ENCODE data around the gene PLEKHG2. TPM values are rescaled to one million over a fixed set of nuclear protein-coding genes. Genes with fewer than 3 reads are reported as not detected.
"Not testable (repeated sequence)": the region's sequence is repeated elsewhere in the genome, so short reads cannot be mapped to it uniquely, and the experiment has no call there.

PLEKHG2 gene
- total RNA-seq, 1 donor from 2014 or later, result 10.5 TPM

GRCh38 chr19:39445196-39446111 is 33.0 kb downstream of the PLEKHG2 start, which contains the start of gene SUPT5H:
TSS of gene SUPT5H (plus strand) at chr19:39445582. CDS start at chr19:39445891, 309 bp downstream.
- DNase-seq (ENCODE audit: low read depth in 2 of 2), result peak; percentile 96 to 99

GRCh38 chr19:39446365-39447084 is 34.1 kb downstream of the PLEKHG2 start:
- no peak for DNase-seq (ENCODE audit: low read depth in 2 of 2)

DNA sequence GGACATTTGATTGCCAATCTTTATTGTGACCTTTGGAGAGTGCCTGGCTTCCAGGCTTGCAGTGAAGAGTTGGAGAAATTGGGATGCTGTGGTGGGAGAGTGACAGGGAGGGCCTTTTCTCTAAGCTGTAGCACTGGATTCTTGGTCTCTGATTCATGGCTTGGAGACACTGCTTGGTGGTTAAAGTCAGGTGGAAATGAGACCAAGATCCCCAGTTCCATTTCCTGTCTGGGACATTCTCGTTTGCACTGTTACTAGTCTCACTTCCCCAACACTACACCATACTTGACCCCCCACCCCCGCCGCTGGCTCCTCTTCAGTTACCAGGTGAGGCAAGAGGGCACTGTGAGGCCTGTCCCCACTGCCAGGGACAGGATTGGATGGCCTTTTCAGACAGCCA is 35.8 kb downstream of the PLEKHG2 start:
- DNase-seq (ENCODE audit: low read depth in 2 of 2), result no peak

- DNase-seq (ENCODE audit: low read depth in 2 of 2), result no peak
Observed at GRCh38 chr19:39449116-39449797, 36.8 kb downstream of the PLEKHG2 start.

DNA sequence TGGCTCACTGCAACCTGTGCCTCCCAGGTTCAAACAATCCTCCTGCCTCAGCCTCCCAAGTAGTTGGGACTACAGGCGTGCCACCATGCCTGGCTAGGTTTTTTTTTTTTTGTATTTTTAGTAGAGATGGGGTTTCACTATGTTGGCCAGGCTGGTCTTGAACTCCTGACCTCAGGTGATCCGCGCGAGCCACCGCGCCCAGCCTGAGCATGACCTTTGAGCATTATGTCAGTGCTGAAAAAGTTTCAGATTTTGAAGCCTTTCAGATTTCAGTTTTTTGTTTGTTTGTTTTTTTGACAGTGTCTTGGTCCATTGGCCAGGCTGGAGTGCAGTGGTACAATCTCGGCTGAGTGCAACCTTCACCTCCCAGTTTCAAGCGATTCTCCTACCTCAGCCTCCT is 38.8 kb downstream of the PLEKHG2 start:
- not testable (repeated sequence) for DNase-seq (ENCODE audit: low read depth in 2 of 2)

GRCh38 chr19:39463403-39463802 is 50.9 kb downstream of the PLEKHG2 start:
- no peak for DNase-seq (ENCODE audit: low read depth in 2 of 2)

GRCh38 chr19:39465956-39466747 is 53.7 kb downstream of the PLEKHG2 start:
- DNase-seq (ENCODE audit: low read depth in 2 of 2), result no peak

DNA sequence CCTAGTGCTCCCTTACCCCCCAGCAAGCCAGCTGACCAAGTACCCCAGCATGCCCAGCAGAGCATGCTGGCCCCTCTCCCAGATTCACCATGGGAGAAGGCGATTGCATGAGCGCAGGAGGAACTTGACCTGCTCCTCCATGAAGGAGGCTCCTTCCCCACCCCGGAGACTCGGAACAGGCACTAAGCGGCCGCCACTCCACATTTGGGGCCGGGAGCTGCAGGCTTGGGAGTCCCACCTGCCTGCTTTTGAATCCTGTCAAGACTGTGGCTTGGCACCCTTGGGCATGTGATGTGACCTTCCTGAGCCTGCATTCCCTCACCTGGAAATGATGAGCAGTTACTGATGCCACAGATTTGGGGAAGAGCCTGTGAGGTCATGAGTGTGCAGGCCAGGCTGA is 55.5 kb downstream of the PLEKHG2 start:
- DNase-seq (ENCODE audit: low read depth in 2 of 2), result no peak

DNA sequence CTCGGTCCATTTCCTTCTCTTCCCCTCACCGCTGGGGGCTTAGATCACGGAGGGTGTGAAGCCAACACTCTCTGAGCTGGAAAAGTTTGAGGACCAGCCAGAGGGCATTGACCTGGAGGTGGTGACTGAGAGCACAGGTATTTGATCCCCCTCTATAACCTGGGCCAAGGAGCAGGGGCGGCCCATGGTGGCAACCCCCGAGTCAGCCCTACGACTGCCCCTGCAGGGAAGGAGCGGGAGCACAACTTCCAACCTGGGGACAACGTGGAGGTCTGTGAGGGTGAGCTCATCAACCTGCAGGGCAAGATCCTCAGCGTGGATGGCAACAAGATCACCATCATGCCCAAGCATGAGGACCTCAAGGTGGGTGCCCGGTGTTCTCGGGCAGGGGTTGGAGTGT is 56.6 kb downstream of the PLEKHG2 start:
- no peak for DNase-seq (ENCODE audit: low read depth in 2 of 2)

- no peak for DNase-seq (ENCODE audit: low read depth in 2 of 2)
Observed at GRCh38 chr19:39469567-39469966, 57.1 kb downstream of the PLEKHG2 start.

DNA sequence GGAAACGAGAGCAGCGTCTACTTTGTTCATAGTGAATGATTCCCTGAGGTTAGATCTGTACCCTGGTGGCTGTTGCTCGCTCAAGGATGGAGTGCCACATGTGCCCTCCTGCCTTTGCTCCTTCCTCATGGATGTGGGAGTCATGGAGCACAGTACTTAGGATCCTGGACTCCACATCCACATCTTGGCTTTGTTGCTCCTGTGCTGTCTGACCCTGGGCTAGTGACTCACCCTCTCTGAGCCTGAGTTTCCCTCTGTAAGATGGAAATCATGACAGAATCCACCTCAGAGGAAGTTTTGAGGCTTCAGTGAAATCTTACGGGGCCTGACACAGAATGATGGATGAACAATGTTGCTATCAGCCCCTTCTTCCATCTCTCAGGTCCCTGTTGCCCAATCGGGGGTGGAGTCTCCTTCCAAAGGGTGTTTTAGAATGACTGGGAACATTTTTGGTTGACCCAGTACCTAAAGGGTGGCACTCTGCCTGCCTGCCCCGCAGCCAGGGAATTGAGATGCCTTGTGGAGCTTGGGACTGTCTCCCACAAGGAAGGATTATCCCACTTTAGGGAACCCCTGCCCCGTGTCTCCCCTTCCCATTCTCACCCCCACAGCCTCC is 58.4 kb downstream of the PLEKHG2 start:
- no peak for DNase-seq (ENCODE audit: low read depth in 2 of 2)

- no peak for DNase-seq (ENCODE audit: low read depth in 2 of 2)
Observed at GRCh38 chr19:39471756-39472536, 59.5 kb downstream of the PLEKHG2 start.

DNA sequence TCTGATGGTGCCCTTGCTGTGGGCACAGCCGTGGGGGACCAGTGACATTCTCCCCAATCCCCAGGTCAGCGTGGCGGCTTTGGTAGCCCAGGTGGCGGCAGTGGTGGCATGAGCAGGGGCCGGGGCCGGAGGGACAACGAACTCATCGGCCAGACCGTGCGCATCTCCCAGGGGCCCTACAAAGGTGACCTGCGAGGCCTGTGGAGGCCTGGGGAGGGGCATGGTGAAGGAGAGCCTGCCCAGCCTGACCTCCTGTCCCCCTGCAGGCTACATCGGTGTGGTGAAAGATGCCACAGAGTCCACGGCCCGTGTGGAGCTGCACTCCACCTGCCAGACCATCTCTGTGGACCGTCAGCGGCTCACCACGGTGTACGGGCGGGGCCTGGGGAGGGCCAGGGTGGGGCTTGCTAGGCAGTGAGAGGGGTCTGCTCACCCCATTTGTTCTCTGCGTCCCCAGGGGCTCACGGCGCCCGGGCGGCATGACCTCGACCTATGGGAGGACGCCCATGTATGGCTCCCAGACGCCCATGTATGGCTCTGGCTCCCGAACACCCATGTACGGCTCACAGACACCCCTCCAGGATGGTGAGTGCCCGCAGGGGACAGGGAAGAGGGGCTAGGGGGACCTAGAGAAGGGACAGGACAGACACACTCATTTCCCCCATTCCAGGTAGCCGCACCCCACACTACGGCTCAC is 60.4 kb downstream of the PLEKHG2 start:
- no peak for DNase-seq (ENCODE audit: low read depth in 2 of 2)

GRCh38 chr19:39473443-39473960 is 61.0 kb downstream of the PLEKHG2 start:
- no peak for DNase-seq (ENCODE audit: low read depth in 2 of 2)

DNA sequence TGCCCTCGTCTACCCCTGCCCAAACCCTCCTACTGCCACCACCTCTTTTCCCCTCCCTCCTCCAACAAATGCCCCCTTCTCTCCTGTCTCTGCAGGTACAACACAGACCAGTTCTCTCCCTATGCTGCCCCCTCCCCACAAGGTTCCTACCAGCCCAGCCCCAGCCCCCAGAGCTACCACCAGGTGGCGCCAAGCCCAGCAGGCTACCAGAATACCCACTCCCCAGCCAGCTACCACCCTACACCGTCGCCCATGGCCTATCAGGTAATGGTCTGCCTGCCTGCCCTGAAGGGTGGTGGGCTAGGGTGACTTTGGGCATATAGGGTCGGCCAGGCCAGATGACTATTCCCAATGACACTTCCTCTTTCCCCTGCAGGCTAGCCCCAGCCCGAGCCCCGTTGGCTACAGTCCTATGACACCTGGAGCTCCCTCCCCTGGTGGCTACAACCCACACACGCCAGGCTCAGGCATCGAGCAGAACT is 61.7 kb downstream of the PLEKHG2 start:
- peak; percentile 22 to 62 for DNase-seq (ENCODE audit: low read depth in 2 of 2)

- DNase-seq (ENCODE audit: low read depth in 2 of 2), result no peak
Observed at GRCh38 chr19:39475748-39476147, 63.3 kb downstream of the PLEKHG2 start.

Data from dermis microvascular lymphatic vessel endothelial cell (primary cell).